HG02798 (cell line): Measurements from ENCODE around the gene OPCML.

Experiments used
- ATAC-seq: cut with Tn5 transposase; IDR thresholded peaks from one replicate; pipeline ENCODE4 v1.9.1; 2021; ENCODE audit warnings: mild to moderate bottlenecking; ENCODE audit not compliant: unreplicated experiment, poor library complexity

OPCML gene

DNA sequence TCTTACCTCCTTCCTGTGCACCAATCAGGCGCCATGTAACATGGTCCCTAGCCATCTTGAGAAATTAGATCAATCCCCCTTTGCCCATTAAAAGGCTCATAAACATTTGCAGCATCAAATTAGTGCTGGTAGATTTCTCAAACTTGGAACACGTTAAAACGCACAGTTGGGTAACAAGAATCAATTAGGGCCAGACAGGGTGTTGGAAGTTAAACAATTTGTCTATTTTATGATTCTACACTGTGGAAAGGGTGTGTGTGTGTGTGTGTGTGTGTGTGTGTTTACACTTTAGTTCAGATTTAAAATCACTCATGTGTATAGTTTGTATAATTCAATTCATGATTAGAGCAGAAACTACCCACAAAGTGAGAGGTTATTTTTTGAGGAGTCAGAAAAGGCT is 682.0 kb downstream of the OPCML start:
- no peak for ATAC-seq

DNA sequence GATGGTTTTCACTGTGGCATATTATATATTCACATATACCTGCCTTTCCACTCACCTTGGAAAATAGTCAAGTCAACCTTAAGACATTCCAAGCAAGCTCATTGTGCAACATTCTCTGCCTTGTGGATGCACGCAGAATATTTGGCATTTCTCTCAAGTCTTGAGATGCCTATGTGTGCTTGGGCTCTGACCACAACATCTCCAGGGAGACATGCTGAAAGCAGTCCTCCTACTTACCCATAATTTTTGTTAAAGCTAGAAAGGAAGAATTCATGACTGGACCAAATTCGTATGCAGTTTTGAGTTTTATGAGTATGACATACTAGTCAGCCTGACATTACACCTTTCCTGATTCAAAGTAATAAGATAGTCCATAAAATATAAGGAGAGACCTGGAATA is 684.0 kb downstream of the OPCML start:
- no peak for ATAC-seq

DNA sequence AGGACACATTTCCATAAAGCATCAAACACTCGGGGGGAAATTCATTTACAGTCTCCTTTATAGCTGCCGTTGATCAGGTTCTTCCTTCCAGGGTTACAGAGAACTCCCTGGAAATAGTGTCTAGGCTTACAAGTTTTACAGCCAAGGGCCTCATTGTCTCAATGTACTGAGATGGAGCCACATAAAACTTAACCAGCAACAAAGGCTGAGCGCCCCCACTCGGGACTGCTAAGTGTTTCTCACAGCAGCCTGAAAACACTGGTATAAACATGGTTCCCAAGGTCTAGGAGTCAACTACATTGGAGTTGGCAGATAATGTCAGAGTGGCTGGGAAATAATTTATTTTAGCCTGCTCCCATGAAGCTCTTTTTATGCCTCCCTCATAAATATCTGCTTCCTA is 686.2 kb downstream of the OPCML start:
- ATAC-seq, result no peak

DNA sequence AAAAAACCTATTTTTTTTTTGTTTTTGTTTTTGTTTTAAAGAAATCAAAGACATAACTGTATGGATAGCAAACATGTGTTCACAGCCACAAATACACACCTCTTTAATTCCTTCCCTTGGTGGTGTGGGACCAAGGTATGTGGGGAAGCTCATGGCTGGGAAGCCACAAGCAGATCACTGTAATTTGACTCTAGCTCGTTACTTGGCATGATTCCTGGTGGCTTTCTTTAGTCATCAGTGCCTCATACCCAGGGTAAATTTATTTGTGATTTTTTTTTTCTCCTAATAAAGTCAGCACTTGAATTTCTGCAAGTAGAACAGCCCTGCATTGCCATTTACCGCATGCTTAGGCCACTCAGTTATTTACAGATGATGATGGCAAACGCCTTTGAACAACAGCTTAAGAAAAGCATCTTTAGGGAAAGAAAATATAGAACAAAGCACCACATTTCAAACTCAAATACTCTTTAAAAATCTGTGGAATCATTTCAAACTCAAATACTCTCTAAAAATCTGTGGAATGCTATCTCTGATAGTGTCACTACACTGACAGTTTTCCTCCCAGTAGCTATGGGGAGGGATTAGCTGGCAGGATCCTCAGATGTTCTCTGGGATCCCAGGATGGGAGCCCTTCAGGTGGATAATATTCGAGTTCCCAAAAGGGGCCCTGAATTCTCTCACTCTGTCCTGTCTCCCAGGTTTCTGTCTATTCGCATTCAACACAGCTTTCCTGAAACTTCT is 687.2 kb downstream of the OPCML start:
- no peak for ATAC-seq

DNA sequence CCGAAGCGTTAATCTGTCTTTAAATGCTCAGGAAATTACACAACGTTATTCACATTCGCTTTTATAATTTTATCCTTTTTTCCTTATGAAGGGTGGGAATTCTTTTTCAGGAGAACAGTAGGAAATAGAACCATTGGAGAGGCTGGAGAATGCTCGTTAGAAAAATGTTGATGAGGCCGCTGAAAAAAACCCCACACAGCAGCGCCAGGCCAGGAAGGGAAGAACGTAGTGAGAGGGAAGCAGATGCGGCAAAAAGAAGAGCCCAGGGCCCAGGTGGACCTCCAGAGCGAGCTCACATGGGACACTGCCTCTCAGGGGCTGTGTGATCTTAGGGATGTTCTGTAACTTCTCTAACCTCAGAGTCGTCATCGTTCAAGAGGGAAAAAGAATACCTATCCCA is 691.6 kb downstream of the OPCML start:
- ATAC-seq, result no peak

DNA sequence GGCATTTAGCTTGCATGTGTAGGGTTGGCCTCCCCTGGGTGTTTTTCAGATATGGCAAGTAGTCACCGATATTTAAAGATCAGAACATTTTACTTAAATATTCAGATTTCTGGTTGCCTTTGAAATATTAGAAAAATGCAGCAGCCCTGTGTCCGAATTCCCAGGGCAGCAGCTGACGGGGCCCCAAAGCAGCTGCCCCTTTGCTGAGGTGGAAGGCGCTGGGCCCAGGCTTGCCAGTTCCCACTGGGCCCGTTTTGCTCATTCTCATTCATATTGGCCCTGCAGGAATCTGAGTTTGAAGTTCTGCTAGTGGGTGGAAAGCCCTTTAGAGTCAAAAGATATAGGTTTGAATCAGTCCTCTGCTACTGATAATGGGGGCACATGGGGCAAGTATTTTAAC is 692.1 kb downstream of the OPCML start:
- no peak for ATAC-seq

DNA sequence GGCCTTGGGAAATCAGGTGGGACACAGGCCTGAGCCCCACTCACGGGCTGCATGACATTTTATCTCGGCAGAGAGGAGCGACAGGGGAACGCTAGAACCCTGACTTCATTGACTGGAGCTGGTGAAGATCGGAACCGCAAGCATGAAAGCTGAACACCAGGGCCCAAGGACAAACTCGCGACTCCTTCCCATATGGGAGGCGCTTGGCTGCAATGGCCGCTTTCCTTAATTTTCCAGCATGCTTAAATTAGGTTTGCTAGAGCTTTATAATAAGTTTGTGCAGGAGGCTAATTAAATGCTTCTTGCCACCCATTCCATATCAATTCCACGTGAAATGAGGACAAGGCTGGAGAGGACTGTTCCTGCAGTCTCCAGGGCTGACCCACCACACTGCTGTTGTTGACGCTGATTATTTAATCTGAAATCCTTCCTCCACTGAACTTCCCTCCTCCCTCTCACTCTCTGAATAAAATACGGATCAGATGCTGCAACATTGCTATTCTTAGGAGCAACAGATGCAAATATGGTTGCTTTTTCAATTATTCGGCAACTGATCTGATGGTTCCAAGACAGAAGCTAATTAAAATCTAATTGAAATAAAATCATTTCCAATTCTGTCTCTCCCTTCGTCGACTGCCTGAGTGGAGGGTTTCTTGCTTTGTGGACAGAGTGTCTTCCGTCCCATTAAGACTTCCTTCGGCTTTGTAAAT is 692.9 kb downstream of the OPCML start:
- ATAC-seq, result no peak

DNA sequence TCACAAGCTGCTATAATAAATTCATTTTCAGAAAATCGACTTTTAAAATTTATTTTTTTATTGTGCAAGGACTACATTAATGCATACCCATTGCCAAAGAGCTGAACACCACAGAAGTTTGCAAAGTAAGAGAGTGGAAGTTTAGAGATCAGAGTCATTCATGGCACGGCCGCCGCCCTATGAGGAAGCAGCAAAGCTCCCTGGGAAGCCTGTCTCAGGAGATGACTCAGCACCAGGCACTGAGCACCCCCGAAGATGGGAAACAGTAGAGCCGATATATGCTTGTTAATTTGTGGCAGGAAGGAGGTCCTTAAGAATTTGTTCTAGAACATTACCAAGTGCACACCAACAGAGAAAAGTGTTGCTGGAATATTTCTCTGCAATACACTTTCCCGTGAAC is 693.7 kb downstream of the OPCML start:
- ATAC-seq, result no peak

DNA sequence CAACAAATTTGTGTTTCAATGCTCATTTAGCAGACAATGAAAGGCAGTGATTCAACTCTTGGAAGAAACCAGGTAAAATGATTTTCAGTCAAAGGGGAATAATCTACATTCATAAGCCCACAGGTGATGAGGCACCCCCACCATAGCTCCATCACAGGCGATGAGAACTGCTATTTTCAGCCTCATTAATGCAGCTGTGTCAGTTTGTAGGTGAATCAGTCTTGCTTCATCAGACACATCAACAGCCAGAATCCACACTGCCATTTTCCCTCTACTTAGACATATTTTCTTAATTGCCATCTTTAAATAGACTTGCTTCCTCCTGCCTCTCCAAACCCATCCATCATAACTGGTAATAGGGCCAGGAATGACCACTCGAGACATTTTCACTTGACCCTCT is 701.0 kb downstream of the OPCML start:
- no peak for ATAC-seq

DNA sequence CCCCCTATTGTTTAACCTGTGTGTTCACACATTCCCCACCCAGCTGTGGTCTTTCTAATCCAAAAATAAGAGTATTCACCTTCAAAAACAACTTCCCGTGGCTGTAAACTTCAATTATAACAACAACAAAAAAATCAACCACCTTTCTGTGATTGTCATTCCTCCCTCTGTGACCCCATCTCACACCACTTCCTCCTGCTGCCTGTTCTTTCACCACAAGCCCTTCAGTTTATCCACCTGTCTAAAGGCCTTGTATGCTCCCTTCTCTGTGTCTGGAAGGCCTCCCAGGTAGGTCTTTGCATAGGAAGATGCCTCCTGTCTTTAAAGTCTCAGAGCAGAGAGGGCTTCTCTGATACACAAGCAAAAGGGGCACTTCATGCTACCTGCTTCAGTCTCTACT is 707.7 kb downstream of the OPCML start:
- ATAC-seq, result no peak

DNA sequence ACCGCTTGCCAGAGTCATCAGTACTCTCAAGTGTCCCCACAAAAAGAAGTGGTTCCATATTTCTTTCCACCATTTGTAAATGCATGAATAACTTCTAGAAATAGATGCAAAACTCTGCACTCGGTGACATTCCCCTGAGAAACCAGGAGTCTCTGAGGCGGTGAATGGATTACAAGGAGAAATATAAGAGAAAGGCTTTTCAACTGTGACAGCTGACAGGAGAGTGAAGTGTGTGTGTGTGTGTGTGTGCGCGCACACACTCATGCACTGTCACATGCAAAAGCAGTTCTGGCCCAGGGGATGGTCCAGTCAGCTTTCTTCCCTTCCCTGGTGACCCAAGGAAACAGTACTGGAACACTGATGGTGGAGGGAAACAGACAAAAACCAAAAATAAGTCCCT is 710.0 kb downstream of the OPCML start:
- no peak for ATAC-seq

DNA sequence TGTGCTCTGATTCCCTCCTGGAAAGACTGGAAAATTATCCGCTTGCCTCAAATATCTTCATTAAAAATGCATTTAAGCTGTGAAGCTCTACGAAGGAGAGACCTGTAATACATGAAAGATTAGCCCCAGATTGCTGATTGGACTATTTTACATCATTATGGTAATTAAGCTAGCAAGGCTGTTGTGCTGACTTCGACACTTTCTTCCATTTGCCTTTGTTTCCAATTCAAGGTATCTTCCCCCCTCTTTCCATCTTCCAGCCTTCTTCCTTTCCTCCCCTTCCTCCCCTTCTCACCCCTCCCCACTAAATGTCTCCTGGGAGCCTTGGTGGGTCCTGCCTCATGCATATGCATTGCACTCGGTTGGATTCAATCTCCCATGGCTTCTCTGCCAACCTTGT is 710.8 kb downstream of the OPCML start:
- ATAC-seq, result no peak

DNA sequence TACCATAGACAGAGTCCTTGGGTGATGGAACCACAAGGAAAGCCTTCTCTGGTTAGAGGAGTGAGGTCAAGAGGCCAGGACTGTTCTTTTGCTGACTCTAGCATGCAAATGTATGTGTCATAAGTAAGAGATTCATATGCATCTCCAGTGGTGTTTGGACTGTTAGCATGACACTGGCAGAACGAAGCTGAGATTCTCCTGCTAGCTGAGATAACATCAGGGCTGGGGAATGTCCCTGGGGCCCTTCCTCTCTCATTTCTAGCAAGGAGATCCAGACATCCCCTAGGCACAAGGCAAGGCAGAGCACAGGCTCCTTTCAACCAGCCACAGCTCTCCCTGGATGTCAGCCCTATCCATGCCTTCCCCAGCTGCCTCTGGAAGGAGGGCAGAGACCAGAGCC is 711.3 kb downstream of the OPCML start:
- no peak for ATAC-seq

DNA sequence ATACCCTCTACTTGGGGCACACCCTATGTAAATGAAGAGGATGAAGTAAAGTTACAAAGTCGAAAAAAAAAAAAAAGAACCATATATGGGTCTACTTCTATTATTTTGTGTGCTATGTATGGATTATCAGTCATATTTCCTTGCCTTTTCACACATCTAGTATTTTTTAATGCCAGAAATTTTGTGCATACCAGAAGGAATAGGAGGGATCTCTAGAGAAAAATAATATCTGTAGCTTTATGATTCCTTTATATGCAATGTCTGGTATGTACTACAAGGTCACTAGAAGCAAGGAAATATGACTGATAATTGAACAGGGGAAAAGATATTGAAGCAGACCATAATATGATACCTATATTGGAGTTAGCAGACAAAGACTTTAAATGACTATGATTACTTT is 713.4 kb downstream of the OPCML start:
- ATAC-seq, result no peak

DNA sequence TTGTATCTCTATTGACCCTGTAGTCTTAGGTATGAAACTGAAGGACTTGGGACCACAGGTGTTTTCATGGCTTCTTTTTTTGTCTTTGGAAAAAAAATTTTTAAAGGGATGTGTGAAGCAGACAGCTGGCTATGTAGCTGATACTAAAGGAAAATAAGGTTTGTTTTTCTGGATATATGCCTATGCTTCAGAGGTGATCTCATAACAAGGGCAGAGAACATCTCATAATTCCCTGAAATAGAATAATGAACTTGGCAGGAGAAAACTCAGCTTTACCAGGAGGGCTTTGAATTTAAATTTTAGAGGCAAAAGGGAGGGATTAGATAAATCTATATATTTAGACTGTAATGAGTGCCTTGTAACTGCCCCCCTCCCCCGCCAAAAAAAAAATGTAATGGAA is 714.9 kb downstream of the OPCML start:
- no peak for ATAC-seq

DNA sequence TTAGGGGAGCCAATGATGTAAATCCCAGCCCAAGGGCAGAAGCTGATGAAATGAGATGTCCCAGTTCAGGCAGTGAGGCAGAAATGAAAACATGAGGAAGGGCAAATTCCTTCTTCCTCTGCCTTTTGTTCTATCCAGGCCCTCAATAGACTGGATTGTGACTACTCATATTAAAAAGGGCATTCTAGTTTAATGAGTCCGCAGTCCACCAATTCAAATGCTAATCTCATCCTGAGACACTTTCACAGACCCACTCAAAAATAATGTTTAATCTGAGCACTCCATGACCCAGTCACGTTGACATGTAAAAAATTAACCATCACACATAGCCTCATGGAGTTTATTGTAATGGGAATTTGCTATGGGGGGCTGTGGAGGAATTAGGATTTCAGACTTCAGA is 717.9 kb downstream of the OPCML start:
- no peak for ATAC-seq

DNA sequence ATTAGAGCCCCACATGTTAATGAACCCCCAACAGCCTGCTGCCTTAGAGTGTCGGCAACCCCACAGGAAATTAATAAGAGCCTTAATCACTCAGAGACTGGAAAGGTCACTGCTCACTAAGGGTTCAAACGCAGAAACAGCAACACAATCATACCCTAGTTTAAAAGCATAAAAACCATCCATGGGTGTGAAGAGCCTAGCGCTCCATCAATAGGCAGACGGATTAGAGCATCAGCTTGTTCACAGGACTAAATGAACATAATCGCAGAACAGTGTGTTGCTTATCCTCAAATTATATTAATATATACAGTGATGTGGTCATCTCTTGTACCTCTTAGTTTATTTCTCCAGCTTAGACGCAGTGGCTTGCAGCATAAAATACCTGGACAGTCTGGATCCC is 720.7 kb downstream of the OPCML start:
- no peak for ATAC-seq

DNA sequence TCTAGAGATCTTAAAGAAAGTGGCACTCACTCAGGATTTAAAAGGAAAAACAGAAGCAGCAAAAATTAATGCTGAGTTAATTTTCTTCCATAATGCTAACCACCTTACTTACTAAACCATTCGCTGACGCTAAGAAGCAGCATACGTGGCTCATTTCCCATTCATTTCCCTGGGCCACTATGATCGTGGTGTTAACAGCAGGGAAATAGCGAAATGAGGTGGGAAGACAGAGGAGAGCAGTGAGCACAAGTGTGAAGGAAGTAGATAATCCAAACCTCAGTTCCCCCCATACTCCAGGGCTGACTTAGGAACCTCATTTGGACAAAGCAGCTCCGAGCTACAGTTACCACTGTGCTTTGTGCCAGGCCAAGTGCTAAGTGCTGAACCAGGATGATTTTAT is 723.2 kb downstream of the OPCML start:
- ATAC-seq, result no peak

DNA sequence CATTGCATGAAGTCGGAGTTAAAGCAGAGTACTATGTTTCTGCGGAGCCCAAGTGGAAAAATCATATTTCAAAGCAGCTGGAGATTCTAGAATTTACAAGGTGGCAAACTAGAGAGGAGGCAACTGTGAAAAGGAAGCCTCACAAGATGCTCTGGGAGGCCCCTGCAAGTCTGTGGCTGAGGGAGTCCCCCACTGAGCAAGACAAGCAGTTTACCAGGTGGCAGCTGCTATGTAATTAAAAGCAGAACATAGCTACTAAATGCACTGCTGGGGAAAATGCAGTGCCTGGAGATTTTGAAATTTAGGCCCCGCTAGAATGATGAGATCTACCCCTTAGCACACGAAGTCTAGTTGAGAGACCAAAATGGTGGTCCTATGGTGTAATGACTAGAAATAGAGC is 728.0 kb downstream of the OPCML start:
- no peak for ATAC-seq

DNA sequence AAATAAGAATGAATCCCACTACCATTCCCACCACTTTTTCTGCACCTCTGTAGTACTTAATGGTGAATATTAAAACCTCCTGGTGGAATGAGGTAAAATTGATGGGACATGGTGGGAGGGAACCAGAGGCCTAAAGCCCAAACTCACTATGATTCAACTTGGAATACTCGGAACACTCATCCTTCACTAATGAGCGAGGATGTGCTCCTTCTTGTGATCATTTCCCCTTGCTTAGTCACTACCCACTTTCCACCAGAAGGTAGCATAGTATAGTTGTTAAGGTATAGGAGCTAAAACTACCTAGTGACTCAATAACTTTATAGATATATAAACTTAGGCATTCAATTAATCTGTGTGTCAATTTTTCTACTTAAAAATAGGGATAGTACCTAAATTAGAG is 728.9 kb downstream of the OPCML start:
- no peak for ATAC-seq

DNA sequence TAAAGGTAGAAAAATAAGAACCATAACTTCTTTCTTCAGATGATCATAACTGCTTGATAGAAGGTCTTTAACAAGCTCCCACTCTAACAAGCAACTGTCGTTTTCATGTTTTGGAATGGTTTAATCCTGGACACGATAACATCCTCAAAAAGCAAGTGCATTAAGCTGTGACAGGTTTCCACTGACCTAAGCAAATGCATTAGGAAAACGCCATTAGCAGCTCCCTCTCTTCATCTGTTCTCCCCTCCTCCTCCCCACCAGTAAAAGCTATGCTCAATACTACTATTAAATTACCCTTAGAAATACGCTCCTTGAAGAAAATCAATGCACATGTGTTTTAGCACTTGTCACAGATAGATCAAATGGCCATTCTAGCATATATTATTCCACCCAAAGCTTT is 729.4 kb downstream of the OPCML start:
- no peak for ATAC-seq

DNA sequence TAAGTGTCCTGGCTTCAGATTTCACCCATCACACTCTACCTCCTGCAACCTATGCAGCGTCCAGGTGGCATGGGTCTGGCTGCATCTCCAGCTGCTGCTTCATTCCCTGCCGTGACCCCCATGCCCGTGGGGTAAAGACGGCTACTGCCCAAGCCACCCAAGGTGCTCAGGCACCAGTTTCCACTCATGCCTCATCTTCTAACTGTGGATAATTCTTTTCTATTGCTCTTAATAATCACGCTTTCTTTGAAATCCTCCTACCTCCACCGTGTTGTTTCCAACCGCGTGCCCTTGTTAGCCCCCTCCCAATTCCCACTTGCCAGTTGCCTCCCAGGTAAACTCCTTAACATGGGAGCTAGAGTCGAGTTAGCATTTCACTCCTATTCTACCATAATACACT is 738.5 kb downstream of the OPCML start:
- no peak for ATAC-seq
